ENCODE measurements around the gene SLC5A3.

- TF ChIP-seq EZH2 (IDR thresholded peaks at IDR 0.05; ENCODE audit: low read depth) (no peak), CTCF (conservative IDR thresholded peaks at IDR 0.05) (no peak)
These were observed 21.6 kb downstream of the SLC5A3 start for GRCh38 chr21:34094949-34095348.
